HepG2 (cell line): ENCODE data around the gene AHR. TPM values are rescaled to one million over a fixed set of nuclear protein-coding genes. Genes with fewer than 3 reads are reported as not detected.
A peak's percentile ranks its signal among the peaks of the same experiment; 100 is the strongest.

Experiments used
- CENPT ChIP-seq: sonication (generic); formaldehyde crosslinking; IDR thresholded peaks from 2 replicates; pipeline ENCODE4 v1.8.0; 2022; ENCODE audit warnings: low read depth, mild to moderate bottlenecking, moderate library complexity, missing genetic modification reagents
- DZIP1 ChIP-seq: sonication (generic); formaldehyde crosslinking; IDR thresholded peaks from 2 replicates; pipeline ENCODE4 v1.5.0; 2020; ENCODE audit warnings: mild to moderate bottlenecking, missing genetic modification reagents
- HDAC1 ChIP-seq: sonication (generic); formaldehyde crosslinking; IDR thresholded peaks from 2 replicates; pipeline ENCODE4 v1.5.1; 2020; ENCODE audit warnings: mild to moderate bottlenecking, missing genetic modification reagents
- LRRFIP1 ChIP-seq: sonication (generic); formaldehyde crosslinking; conservative IDR thresholded peaks from 2 replicates; pipeline ENCODE4 v1.4.0; 2020; ENCODE audit warnings: missing genetic modification reagents
- MED13 ChIP-seq: sonication (generic); formaldehyde crosslinking; IDR thresholded peaks from 2 replicates; pipeline ENCODE4 v1.5.0; 2020; ENCODE audit warnings: missing genetic modification reagents
- MXD1 ChIP-seq: sonication (generic); formaldehyde crosslinking; IDR thresholded peaks from 2 replicates; pipeline ENCODE4 v1.4.0; 2020; ENCODE audit warnings: mild to moderate bottlenecking, missing genetic modification reagents
- MXI1 ChIP-seq: IDR thresholded peaks from 3 replicates; pipeline ENCODE4 v1.6.1; 2012; ENCODE audit warnings: low read depth, low read length, inconsistent platforms, borderline replicate concordance
- NCOA2 ChIP-seq: sonication (generic); formaldehyde crosslinking; IDR thresholded peaks from 2 replicates; pipeline ENCODE4 v1.8.0; 2022; ENCODE audit warnings: inconsistent platforms
- PHF21A ChIP-seq: sonication (generic); formaldehyde crosslinking; IDR thresholded peaks from 2 replicates; pipeline ENCODE4 v1.5.0; 2020; ENCODE audit warnings: mild to moderate bottlenecking, missing genetic modification reagents
- POGZ ChIP-seq: sonication (generic); formaldehyde crosslinking; IDR thresholded peaks from 2 replicates; pipeline ENCODE4 v1.4.0; 2020; ENCODE audit warnings: mild to moderate bottlenecking, missing genetic modification reagents
- SNAI1 ChIP-seq: sonication (generic); formaldehyde crosslinking; IDR thresholded peaks from 2 replicates; pipeline ENCODE4 v1.5.0; 2020; ENCODE audit warnings: mild to moderate bottlenecking, missing genetic modification reagents, borderline replicate concordance
- USF2 ChIP-seq, 2 experiments: sonication (generic) in 1 of 2; formaldehyde crosslinking in 1 of 2; IDR thresholded peaks; 2 replicates each; pipeline versions ENCODE4 v1.5.1 to v1.6.1; 2011 to 2020; ENCODE audit warnings: borderline replicate concordance in 1 of 2, low read depth in 1 of 2, low read length in 1 of 2, mild to moderate bottlenecking in 1 of 2, missing genetic modification reagents in 1 of 2, moderate library complexity in 1 of 2
- ZBTB26 ChIP-seq: IDR thresholded peaks from 2 replicates; pipeline ENCODE4 v1.6.1; 2016; ENCODE audit warnings: missing compliant biosample characterization, missing genetic modification reagents, borderline replicate concordance
- ZFP36L1 ChIP-seq: sonication (generic); formaldehyde crosslinking; IDR thresholded peaks from 2 replicates; pipeline ENCODE4 v1.8.0; 2022; ENCODE audit warnings: mild to moderate bottlenecking, missing genetic modification reagents, moderate library complexity
- ZFP62 ChIP-seq: sonication (generic); formaldehyde crosslinking; IDR thresholded peaks from 2 replicates; pipeline ENCODE4 v1.4.0; 2020; ENCODE audit warnings: missing genetic modification reagents
- ZFX ChIP-seq: sonication (generic); formaldehyde crosslinking; IDR thresholded peaks from 2 replicates; pipeline ENCODE4 v1.4.0; 2020; ENCODE audit warnings: mild to moderate bottlenecking, low read depth, missing genetic modification reagents, moderate library complexity
- ZNF180 ChIP-seq: sonication (generic); formaldehyde crosslinking; IDR thresholded peaks from 2 replicates; pipeline ENCODE4 v1.4.0; 2020; ENCODE audit warnings: low read depth, missing genetic modification reagents, borderline replicate concordance
- ZNF572 ChIP-seq: sonication (generic); formaldehyde crosslinking; IDR thresholded peaks from 2 replicates; pipeline ENCODE4 v1.5.1; 2020; ENCODE audit warnings: mild to moderate bottlenecking, missing genetic modification reagents
- ZNF598 ChIP-seq: sonication (generic); formaldehyde crosslinking; IDR thresholded peaks from 2 replicates; pipeline ENCODE4 v1.5.1; 2020; ENCODE audit warnings: mild to moderate bottlenecking, missing genetic modification reagents, borderline replicate concordance
- ZNF792 ChIP-seq: IDR thresholded peaks from 2 replicates; pipeline ENCODE4 v1.6.1; 2016
- polyA plus RNA-seq, 8 experiments: library from polyadenylated mRNA; depleted of rRNA in 3 of 8; stranded (reverse) in 7 of 8; unstranded in 1 of 8; fragments of >200 nt; fragmentation: Illumina TruSeq in 4 of 8; extraction: Trizol in 4 of 8; gene quantifications; 2 replicates each; pipeline versions ENCODE4 v1.2.1 to v1.2.3, GENCODE V29; 2011 to 2016; ENCODE audit warnings: low read depth in 4 of 8, missing spikeins in 1 of 8, mixed read lengths in 1 of 8; ENCODE audit not compliant: insufficient read depth in 1 of 8
- total RNA-seq, 5 experiments: library from RNA; depleted of rRNA; stranded (reverse); fragments of >200 nt; fragmentation: Illumina TruSeq; extraction: Trizol; gene quantifications; 2 replicates each; pipeline ENCODE4 v1.2.3, GENCODE V29; 2016; ENCODE audit warnings: low read depth in 1 of 5

Gene AHR
- total and polyA plus RNA-seq, 2 of the 13 experiments (the other 11 are each of a cell fraction or from before 2014, with no cell fraction given) = 9.0 to 31.3 TPM

- TF ChIP-seq USF2 (IDR thresholded peaks at IDR 0.05; ENCODE audit: low read depth, low read length) (peak; percentile 37; the same call in 1 of the 2 replicates), USF2 (CRISPR knock-in tag; IDR thresholded peaks at IDR 0.05; ENCODE audit: borderline replicate concordance) (no peak; the same call in 1 of the 2 replicates), ZNF572 (CRISPR knock-in tag) (no peak), ZFP36L1 (CRISPR knock-in tag) (no peak), ZFP62 (CRISPR knock-in tag) (no peak), ZFX (CRISPR knock-in tag) (peak; percentile 70), HDAC1 (CRISPR knock-in tag) (peak; percentile 48; the same call in 1 of the 2 replicates), ZNF180 (CRISPR knock-in tag) (no peak), POGZ (CRISPR knock-in tag) (peak; percentile 97), MXD1 (CRISPR knock-in tag) (no peak), CENPT (CRISPR knock-in tag) (no peak), MXI1 (no peak), ZNF792 (0 out of 2 replicates have a peak, but pooled peaks have one; percentile 16), LRRFIP1 (CRISPR knock-in tag) (no peak), ZBTB26 (CRISPR knock-in tag) (no peak), NCOA2 (no peak), ZNF598 (CRISPR knock-in tag) (no peak), SNAI1 (CRISPR knock-in tag) (no peak), MED13 (CRISPR knock-in tag) (no peak), PHF21A (CRISPR knock-in tag) (no peak), DZIP1 (peak; percentile 75; the same call in 1 of the 2 replicates)
Measured at GRCh38 chr7:17298102-17298839, at the start of gene AHR (continued).
